Prostate gland (tissue), 2 donors: Measurements from ENCODE around the gene NR1D1. TPM values are rescaled to one million over a fixed set of nuclear protein-coding genes. Genes with fewer than 3 reads are reported as not detected.
A peak's percentile ranks its signal among the peaks of the same experiment; 100 is the strongest.

Experiments used
- DNase-seq: peaks from one replicate; pipeline ENCODE4 v3.0.0-alpha.2; 2019; ENCODE audit warnings: low spot score
- H3K27ac ChIP-seq, 2 donors: fragments of 200-600 bp; sonication (generic); 2 replicates each; pipeline ENCODE4 v1.5.1; 2017 to 2019
- H3K27me3 ChIP-seq: fragments of 200-600 bp; sonication (generic); replicated peaks from 2 replicates; pipeline ENCODE4 v1.5.1; 2019; ENCODE audit not compliant: insufficient read depth
- H3K36me3 ChIP-seq, 2 donors: fragments of 200-600 bp; sonication (generic); 1 replicate in 1 of 2; 2 replicates in 1 of 2; pipeline versions ENCODE4 v1.5.1 to v1.8.1; 2017 to 2019
- H3K4me1 ChIP-seq: fragments of 200-600 bp; sonication (generic); replicated peaks from 2 replicates; pipeline ENCODE4 v1.5.1; 2019
- H3K4me3 ChIP-seq, 2 donors: fragments of 200-600 bp; sonication (generic); 2 replicates each; pipeline ENCODE4 v1.5.1; 2017 to 2019
- H3K9me3 ChIP-seq: fragments of 200-600 bp; sonication (generic); 2 replicates; pipeline ENCODE4 v1.5.1; 2017
- POLR2A ChIP-seq: fragments of 450-650 bp; IDR thresholded peaks from one replicate; pipeline ENCODE4 v1.6.1; 2016; ENCODE audit warnings: antibody characterized with exemption, mild to moderate bottlenecking
- POLR2AphosphoS5 ChIP-seq: sonication (generic); formaldehyde crosslinking; IDR thresholded peaks from one replicate; pipeline ENCODE4 v1.6.1; 2017; ENCODE audit warnings: antibody characterized with exemption
- WGBS: methylation state at CpG from one replicate; pipeline ENCODE4 v1.1.5; 2018; 5-methylcytosine and 5-hydroxymethylcytosine counted together
- intact Hi-C: fragments of 100-400 bp; cut with DNase I; formaldehyde crosslinking; loops from one replicate; pipeline ENCODE4 v1.14.2; 2022
- total RNA-seq, 2 donors: library from RNA; depleted of rRNA; stranded (reverse); fragments of >200 nt; gene quantifications; one replicate each; pipeline ENCODE4 v1.1.0, GENCODE V29; 2016
- TF ChIP-seq, protein P1 (sequence below), 4 experiments: fragments of 200-600 bp in 2 of 4; fragments of 450-650 bp in 2 of 4; sonication (generic) in 2 of 4; IDR thresholded peaks; 1 replicate in 3 of 4; 2 replicates in 1 of 4; pipeline ENCODE4 v1.5.1; 2016 to 2019; ENCODE audit warnings: antibody characterized with exemption in 4 of 4, mild to moderate bottlenecking in 2 of 4, moderate library complexity in 2 of 4

The NR1D1 gene
- total RNA-seq, 2 donors from 2014 or later: 10.7 to 35.2 TPM

DNA sequence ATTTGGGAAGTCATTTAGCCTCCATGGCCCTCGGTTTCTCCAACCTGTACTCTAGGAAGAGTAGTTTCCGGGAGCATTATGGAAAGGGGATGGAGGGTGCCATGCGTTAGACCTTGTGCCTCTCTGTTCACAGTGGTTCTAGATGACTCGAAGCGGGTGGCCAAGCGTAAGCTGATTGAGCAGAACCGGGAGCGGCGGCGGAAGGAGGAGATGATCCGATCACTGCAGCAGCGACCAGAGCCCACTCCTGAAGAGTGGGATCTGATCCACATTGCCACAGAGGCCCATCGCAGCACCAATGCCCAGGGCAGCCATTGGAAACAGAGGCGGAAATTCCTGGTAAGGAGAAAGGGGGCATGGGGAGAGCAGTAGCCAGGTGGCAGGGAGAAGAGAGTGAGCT is 15.9 kb downstream of the NR1D1 start:
- Histone ChIP-seq H3K27me3 (no peaks in the 10 kb centered on the region), H3K36me3 (peaks cover 11 to 19% of the 10 kb centered on the region in 2 donors), H3K4me3 (no peak overlapping the region), H3K4me1 (no peaks in the 10 kb centered on the region), H3K9me3 (no peaks in the 10 kb centered on the region), H3K27ac (no peak overlapping the region)
- TF ChIP-seq POLR2AphosphoS5 (no peak), POLR2A (no peak)
- TF ChIP-seq, protein P1, sequence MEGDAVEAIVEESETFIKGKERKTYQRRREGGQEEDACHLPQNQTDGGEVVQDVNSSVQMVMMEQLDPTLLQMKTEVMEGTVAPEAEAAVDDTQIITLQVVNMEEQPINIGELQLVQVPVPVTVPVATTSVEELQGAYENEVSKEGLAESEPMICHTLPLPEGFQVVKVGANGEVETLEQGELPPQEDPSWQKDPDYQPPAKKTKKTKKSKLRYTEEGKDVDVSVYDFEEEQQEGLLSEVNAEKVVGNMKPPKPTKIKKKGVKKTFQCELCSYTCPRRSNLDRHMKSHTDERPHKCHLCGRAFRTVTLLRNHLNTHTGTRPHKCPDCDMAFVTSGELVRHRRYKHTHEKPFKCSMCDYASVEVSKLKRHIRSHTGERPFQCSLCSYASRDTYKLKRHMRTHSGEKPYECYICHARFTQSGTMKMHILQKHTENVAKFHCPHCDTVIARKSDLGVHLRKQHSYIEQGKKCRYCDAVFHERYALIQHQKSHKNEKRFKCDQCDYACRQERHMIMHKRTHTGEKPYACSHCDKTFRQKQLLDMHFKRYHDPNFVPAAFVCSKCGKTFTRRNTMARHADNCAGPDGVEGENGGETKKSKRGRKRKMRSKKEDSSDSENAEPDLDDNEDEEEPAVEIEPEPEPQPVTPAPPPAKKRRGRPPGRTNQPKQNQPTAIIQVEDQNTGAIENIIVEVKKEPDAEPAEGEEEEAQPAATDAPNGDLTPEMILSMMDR (IDR thresholded peaks at IDR 0.05): no peak
- intact Hi-C loops: no loop called here
- WGBS: 88% methylated on average over 14 of the region's 14 CpGs
- no peak for DNase-seq

GRCh38 chr17:40079545-40079944 is 20.8 kb downstream of the NR1D1 start:
- intact Hi-C loops: loop anchor here (5.0 kb wide), 1 partner anchor 52 kb away; no protein-coding TSS in a partner anchor
- H3K4me1 ChIP-seq: peaks cover 24% of the 10 kb centered on the region
- no peaks in the 10 kb centered on the region for H3K9me3 ChIP-seq
- no peak overlapping the region for H3K4me3 ChIP-seq
- H3K36me3 ChIP-seq: peaks cover 0 to 1% of the 10 kb centered on the region in 2 donors
- no peak overlapping the region for H3K27ac ChIP-seq
- DNase-seq: no peak
- H3K27me3 ChIP-seq: no peaks in the 10 kb centered on the region
- 89% methylated on average over 3 of the region's 3 CpGs for WGBS
- TF ChIP-seq, protein P1 (IDR thresholded peaks at IDR 0.05): no peak
- TF ChIP-seq POLR2A: no peak
- no peak for TF ChIP-seq POLR2AphosphoS5

- WGBS: 91% methylated on average over 7 of the region's 7 CpGs
- no peak for DNase-seq
- Histone ChIP-seq H3K36me3 (no peaks in the 10 kb centered on the region), H3K4me1 (peaks cover 44% of the 10 kb centered on the region), H3K27ac (peak overlapping the region; percentile 23 to 89), H3K9me3 (no peaks in the 10 kb centered on the region), H3K4me3 (no peak overlapping the region), H3K27me3 (no peaks in the 10 kb centered on the region)
- TF ChIP-seq, protein P1 (IDR thresholded peaks at IDR 0.05): no peak
- intact Hi-C loops: loop anchor here (5.0 kb wide), 1 partner anchor 49 kb away; no protein-coding TSS in a partner anchor
Measured at GRCh38 chr17:40076591-40076990, 23.8 kb downstream of the NR1D1 start.

GRCh38 chr17:40075942-40076498 is 24.4 kb downstream of the NR1D1 start:
- Histone ChIP-seq H3K27ac (peak overlapping the region; percentile 89 to 93), H3K27me3 (no peaks in the 10 kb centered on the region), H3K4me1 (peaks cover 50% of the 10 kb centered on the region), H3K4me3 (no peak overlapping the region), H3K36me3 (no peaks in the 10 kb centered on the region), H3K9me3 (no peaks in the 10 kb centered on the region)
- DNase-seq: no peak
- 49% methylated on average over 8 of the region's 8 CpGs for WGBS
- TF ChIP-seq, protein P1 (IDR thresholded peaks at IDR 0.05): no peak
- TF ChIP-seq POLR2AphosphoS5 (no peak), POLR2A (no peak)
- intact Hi-C loops: loop anchor here (1.0 to 5.0 kb wide), 2 partner anchors 13 to 49 kb away; no protein-coding TSS in a partner anchor
